SK-N-SH (cell line): ENCODE measurements around the gene MYH3.

Source experiments
- GABPA ChIP-seq: IDR thresholded peaks from 2 replicates; pipeline ENCODE4 v1.4.0; 2012; ENCODE audit warnings: low read depth, mild to moderate bottlenecking
- NFIC ChIP-seq: IDR thresholded peaks from 2 replicates; pipeline ENCODE4 v1.4.0; 2012; ENCODE audit warnings: borderline replicate concordance
- YY1 ChIP-seq: IDR thresholded peaks from 2 replicates; pipeline ENCODE4 v1.4.0; 2012; ENCODE audit warnings: low read depth, mild to moderate bottlenecking
- TF ChIP-seq, protein P1 (sequence below): fragments of 200-600 bp; sonication (generic); IDR thresholded peaks from 2 replicates; pipeline ENCODE4 v1.6.1; 2017; ENCODE audit warnings: antibody characterized with exemption, mild to moderate bottlenecking, moderate library complexity
- TF ChIP-seq, protein P2 (sequence below): IDR thresholded peaks from 2 replicates; pipeline ENCODE4 v1.6.1; 2012; ENCODE audit warnings: mild to moderate bottlenecking, low read depth, low read length, moderate library complexity
- TF ChIP-seq, protein P3 (sequence below): IDR thresholded peaks from 2 replicates; pipeline ENCODE4 v1.4.0; 2012; ENCODE audit warnings: low read depth, borderline replicate concordance
- TF ChIP-seq, protein P4 (sequence below): IDR thresholded peaks from 2 replicates; pipeline ENCODE4; 2012
- TF ChIP-seq, protein P5 (sequence below): fragments of 150-350 bp; IDR thresholded peaks from 2 replicates; pipeline ENCODE4 v1.6.1; 2017; ENCODE audit warnings: antibody characterized with exemption, low read length, low read depth, borderline replicate concordance
- TF ChIP-seq, protein P6 (sequence below): IDR thresholded peaks from 2 replicates; pipeline ENCODE4 v1.4.0; 2012; ENCODE audit warnings: low read depth

DNA sequence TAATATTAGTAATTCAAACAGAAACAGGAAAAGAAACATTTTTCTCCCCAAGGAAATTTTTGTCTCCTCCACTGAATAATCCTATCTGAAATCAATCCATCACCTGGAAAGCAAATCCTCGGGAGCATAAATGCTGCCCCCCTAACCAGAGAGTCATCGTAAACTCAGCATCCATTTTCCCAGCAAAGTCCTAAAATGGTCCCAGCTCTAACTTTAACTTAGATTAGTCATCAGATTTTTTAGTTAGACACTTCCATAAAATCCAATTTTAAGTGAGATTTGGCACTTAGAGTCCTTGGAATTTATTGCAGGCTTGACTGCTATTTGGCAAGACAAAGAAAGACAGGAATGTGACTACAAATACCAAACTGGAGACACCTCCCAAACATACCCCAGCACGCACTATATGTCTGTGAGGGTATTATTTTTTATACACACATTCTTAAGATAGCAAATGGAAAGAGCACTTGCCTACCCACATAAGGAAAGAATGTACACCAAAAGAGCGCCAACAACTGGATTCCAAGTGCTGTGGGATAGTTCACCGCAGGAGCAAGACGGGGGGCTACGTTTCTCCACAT lies 24.8 kb upstream of the MYH3 start:
- TF ChIP-seq, protein P1, sequence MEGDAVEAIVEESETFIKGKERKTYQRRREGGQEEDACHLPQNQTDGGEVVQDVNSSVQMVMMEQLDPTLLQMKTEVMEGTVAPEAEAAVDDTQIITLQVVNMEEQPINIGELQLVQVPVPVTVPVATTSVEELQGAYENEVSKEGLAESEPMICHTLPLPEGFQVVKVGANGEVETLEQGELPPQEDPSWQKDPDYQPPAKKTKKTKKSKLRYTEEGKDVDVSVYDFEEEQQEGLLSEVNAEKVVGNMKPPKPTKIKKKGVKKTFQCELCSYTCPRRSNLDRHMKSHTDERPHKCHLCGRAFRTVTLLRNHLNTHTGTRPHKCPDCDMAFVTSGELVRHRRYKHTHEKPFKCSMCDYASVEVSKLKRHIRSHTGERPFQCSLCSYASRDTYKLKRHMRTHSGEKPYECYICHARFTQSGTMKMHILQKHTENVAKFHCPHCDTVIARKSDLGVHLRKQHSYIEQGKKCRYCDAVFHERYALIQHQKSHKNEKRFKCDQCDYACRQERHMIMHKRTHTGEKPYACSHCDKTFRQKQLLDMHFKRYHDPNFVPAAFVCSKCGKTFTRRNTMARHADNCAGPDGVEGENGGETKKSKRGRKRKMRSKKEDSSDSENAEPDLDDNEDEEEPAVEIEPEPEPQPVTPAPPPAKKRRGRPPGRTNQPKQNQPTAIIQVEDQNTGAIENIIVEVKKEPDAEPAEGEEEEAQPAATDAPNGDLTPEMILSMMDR: no peak
- TF ChIP-seq, protein P2, sequence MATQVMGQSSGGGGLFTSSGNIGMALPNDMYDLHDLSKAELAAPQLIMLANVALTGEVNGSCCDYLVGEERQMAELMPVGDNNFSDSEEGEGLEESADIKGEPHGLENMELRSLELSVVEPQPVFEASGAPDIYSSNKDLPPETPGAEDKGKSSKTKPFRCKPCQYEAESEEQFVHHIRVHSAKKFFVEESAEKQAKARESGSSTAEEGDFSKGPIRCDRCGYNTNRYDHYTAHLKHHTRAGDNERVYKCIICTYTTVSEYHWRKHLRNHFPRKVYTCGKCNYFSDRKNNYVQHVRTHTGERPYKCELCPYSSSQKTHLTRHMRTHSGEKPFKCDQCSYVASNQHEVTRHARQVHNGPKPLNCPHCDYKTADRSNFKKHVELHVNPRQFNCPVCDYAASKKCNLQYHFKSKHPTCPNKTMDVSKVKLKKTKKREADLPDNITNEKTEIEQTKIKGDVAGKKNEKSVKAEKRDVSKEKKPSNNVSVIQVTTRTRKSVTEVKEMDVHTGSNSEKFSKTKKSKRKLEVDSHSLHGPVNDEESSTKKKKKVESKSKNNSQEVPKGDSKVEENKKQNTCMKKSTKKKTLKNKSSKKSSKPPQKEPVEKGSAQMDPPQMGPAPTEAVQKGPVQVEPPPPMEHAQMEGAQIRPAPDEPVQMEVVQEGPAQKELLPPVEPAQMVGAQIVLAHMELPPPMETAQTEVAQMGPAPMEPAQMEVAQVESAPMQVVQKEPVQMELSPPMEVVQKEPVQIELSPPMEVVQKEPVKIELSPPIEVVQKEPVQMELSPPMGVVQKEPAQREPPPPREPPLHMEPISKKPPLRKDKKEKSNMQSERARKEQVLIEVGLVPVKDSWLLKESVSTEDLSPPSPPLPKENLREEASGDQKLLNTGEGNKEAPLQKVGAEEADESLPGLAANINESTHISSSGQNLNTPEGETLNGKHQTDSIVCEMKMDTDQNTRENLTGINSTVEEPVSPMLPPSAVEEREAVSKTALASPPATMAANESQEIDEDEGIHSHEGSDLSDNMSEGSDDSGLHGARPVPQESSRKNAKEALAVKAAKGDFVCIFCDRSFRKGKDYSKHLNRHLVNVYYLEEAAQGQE: no peak
- TF ChIP-seq YY1 (no peak), GABPA (no peak), NFIC (no peak)
- TF ChIP-seq, protein P3, sequence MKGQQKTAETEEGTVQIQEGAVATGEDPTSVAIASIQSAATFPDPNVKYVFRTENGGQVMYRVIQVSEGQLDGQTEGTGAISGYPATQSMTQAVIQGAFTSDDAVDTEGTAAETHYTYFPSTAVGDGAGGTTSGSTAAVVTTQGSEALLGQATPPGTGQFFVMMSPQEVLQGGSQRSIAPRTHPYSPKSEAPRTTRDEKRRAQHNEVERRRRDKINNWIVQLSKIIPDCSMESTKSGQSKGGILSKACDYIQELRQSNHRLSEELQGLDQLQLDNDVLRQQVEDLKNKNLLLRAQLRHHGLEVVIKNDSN: no peak
- TF ChIP-seq, protein P4, sequence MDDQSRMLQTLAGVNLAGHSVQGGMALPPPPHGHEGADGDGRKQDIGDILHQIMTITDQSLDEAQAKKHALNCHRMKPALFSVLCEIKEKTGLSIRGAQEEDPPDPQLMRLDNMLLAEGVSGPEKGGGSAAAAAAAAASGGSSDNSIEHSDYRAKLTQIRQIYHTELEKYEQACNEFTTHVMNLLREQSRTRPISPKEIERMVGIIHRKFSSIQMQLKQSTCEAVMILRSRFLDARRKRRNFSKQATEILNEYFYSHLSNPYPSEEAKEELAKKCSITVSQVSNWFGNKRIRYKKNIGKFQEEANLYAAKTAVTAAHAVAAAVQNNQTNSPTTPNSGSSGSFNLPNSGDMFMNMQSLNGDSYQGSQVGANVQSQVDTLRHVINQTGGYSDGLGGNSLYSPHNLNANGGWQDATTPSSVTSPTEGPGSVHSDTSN: peak; percentile 23; the same call in 1 of the 2 replicates
- TF ChIP-seq, protein P5, sequence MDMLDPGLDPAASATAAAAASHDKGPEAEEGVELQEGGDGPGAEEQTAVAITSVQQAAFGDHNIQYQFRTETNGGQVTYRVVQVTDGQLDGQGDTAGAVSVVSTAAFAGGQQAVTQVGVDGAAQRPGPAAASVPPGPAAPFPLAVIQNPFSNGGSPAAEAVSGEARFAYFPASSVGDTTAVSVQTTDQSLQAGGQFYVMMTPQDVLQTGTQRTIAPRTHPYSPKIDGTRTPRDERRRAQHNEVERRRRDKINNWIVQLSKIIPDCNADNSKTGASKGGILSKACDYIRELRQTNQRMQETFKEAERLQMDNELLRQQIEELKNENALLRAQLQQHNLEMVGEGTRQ: no peak
- TF ChIP-seq, protein P6, sequence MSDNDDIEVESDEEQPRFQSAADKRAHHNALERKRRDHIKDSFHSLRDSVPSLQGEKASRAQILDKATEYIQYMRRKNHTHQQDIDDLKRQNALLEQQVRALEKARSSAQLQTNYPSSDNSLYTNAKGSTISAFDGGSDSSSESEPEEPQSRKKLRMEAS: no peak
